Measurements from ENCODE around the gene YAF2.

Gene YAF2

DNA sequence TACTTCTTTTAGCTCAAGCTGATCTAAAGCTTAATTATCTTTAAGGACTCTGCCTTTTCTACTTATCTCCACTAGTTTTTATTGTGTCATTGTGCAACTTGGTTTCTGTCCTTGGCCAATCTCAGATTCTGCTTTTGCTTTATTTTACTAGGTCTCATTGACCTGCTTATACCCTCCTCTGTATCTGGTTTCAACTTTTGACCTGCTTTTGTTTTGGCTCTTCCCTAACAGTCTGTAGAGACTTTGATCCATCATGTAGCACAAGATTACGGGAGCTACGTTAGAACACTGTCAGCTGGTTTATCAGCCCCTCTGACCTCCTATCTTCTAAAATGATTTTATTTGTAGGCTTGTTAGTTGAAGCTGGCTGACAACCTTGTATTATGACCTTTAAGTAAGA lies 44.2 kb upstream of the YAF2 start:
- DNase-seq (ENCODE audit: low spot score) = no peak

DNA sequence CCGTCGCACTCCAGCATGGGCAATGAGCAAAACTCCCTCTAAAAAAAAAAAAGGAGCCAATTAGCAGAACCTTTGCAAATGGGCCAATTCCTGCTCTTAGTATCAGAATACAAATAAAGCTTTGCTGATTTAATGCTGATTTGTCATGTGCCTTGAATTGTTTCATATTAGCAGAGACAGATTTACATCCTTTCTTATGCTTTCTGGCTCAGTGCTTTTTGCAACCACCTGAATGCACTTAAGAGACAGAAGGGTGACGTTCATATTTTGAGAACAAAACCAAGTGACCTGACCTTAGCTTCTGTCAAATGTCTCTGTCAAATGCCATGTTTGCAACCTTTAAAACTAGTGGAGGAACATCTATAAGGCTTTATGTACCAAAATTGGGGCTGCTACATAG lies 43.8 kb upstream of the YAF2 start:
- H3K4me3 ChIP-seq = no peak overlapping the region
- TF ChIP-seq, protein P1, sequence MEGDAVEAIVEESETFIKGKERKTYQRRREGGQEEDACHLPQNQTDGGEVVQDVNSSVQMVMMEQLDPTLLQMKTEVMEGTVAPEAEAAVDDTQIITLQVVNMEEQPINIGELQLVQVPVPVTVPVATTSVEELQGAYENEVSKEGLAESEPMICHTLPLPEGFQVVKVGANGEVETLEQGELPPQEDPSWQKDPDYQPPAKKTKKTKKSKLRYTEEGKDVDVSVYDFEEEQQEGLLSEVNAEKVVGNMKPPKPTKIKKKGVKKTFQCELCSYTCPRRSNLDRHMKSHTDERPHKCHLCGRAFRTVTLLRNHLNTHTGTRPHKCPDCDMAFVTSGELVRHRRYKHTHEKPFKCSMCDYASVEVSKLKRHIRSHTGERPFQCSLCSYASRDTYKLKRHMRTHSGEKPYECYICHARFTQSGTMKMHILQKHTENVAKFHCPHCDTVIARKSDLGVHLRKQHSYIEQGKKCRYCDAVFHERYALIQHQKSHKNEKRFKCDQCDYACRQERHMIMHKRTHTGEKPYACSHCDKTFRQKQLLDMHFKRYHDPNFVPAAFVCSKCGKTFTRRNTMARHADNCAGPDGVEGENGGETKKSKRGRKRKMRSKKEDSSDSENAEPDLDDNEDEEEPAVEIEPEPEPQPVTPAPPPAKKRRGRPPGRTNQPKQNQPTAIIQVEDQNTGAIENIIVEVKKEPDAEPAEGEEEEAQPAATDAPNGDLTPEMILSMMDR (IDR thresholded peaks at IDR 0.05) = no peak
- no peak for DNase-seq (ENCODE audit: low spot score)
- H3K27ac ChIP-seq = no peak overlapping the region

More for the DNA sequence above, 44.2 kb upstream of the YAF2 start:
- Histone ChIP-seq H3K4me3 (no peak overlapping the region), H3K27ac (no peak overlapping the region)
- TF ChIP-seq, protein P1 (IDR thresholded peaks at IDR 0.05) = no peak

DNA sequence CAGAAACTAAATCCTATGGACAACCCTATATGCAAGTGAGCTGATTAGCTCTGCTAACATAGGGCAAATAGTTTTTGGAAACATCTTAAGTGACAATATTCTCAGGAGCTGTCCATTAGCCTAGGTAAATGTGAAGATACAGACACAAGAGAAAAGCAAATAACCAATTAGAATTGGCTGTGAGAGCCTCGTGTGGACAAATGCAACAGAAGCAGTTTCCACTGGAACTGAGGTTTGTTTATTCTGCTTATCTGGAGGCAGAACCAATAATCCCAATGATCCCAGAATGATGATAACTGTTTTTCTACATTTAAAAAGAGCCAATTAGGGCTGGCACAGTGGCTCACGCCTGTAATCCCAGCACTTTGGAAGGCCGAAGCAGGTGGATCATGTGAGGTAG lies 43.2 kb upstream of the YAF2 start:
- TF ChIP-seq, protein P1 (IDR thresholded peaks at IDR 0.05) = no peak
- Histone ChIP-seq H3K27ac (no peak overlapping the region), H3K4me3 (no peak overlapping the region)
- DNase-seq (ENCODE audit: low spot score) = no peak

DNA sequence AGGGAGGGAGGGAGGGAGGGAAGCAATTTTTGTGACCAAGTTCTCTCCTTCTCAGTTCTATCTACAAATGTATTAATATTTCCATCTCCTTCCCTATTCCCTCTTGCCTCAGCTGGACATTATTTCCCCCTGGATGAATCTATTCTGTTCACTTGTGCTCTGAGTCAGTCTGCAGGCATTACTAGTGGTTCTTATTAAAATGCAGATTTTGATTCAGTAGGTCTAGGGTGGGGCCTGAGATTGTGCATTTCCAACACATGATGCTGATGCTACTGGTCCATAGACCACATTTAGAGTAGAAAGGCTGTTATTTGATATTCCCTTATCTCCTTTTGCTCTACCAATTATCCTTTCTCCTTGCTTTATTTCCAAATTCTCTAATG lies 40.1 kb upstream of the YAF2 start:
- Histone ChIP-seq H3K27ac (no peak overlapping the region), H3K4me3 (no peak overlapping the region)
- TF ChIP-seq, protein P1 (IDR thresholded peaks at IDR 0.05) = no peak
- DNase-seq (ENCODE audit: low spot score) = no peak

DNA sequence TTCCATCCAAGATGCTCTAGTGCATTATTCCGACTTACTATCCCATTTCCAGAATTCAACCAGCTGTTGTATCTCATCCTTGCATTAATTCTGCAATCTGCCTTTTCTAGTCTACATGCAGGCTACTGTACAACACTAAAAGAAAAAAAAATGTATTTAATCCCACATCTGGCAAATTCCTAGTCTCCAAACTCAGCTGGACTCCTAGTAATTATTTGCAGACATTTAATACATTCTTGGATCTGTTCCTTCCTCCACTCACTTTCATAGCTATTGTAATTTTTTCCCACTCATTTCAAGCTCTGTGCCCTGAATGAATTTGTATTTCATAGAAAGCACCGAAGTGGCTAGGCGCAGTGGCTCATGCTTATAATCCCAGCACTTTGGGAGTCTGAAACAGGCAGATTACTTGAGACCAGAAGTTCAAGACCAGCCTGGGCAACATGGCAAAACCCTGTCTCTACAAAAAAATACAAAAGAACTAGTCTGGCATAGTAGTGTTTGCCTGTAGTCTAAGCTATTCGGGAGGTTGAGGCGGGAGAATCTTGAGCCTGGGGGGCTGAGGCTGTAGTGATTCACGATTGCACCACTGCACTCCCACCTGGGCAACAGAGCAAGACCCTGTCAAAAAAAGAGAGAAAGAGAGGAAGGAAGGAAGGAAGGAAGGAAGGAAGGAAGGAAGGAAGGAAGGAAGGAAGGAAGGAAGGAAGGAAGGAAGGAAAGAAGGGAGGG lies 39.5 kb upstream of the YAF2 start:
- TF ChIP-seq, protein P1 (IDR thresholded peaks at IDR 0.05) = no peak
- H3K4me3 ChIP-seq = no peak overlapping the region
- DNase-seq (ENCODE audit: low spot score) = no peak
- no peak overlapping the region for H3K27ac ChIP-seq

DNA sequence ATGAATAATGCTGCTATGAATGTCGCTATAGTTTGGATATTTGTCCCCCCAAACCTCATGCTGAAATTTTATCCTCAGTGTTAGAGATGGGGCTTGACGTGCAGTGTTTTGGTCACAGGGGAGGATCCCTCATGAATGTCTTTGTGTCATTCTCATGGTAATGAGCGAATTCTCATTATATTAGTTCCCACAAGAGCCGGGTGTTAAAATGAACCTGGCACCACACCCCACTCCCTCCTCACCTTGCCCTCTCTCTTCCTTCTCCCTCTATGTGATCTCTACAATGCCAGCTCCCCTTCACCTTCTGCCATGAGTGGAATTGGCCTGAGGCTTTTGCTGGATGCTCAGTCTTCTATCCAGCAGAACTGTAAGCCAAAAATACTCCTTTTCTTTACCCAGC lies 37.5 kb upstream of the YAF2 start:
- Histone ChIP-seq H3K4me3 (no peak overlapping the region), H3K27ac (no peak overlapping the region)
- TF ChIP-seq, protein P1 (IDR thresholded peaks at IDR 0.05) = no peak
- no peak for DNase-seq (ENCODE audit: low spot score)

DNA sequence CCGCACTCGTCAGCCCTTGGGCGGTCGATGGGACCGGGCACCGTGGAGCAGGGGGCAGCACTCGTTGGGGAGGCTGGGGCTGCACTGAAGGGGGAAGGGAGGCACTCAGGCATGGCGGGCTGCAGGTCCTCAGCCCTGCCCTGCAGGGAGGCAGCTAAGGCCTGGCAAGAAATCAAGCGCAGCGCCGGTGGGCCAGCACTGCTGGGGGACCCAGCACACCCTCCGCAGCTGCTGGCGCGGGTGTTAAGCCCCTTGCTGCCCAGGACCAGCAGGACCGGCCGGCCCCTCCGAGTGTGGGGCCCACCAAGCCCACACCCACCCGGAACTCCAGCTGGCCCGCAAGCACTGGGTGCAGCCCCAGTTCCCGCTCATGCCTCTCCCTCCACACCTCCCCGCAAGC lies 35.7 kb upstream of the YAF2 start:
- Histone ChIP-seq H3K27ac (no peak overlapping the region), H3K4me3 (no peak overlapping the region)
- no peak for DNase-seq (ENCODE audit: low spot score)
- TF ChIP-seq, protein P1 (IDR thresholded peaks at IDR 0.05) = no peak
